MCF 10A (cell line): Measurements from ENCODE around the gene GPR137B. TPM values are rescaled to one million over a fixed set of nuclear protein-coding genes. Genes with fewer than 3 reads are reported as not detected.

ENCODE experiments used
- BruUV-seq: library from RNA; stranded (reverse); fragments of 400-500 nt; replicated peaks from 2 replicates; lab custom pipeline; 2021; lab: Mats Ljungman, UMichigan
- CTCF ChIA-PET: fragments of 300-600 bp; sonication (Branson Sonifier 250); formaldehyde crosslinking; extraction: SDS; loops from one replicate; lab custom pipeline; 2021; ENCODE audit warnings: antibody characterized with exemption, inconsistent platforms; lab: Yijun Ruan, JAX
- POLR2A ChIA-PET: fragments of 300-600, 350-650 bp; sonication (Branson Sonifier 250); formaldehyde crosslinking; extraction: SDS; loops from one replicate; lab custom pipeline; 2020; ENCODE audit warnings: antibody characterized with exemption, inconsistent platforms; lab: Yijun Ruan, JAX
- DNase-seq: peaks from one replicate; pipeline ENCODE4 v3.0.0-alpha.2; 2018; ENCODE audit not compliant: unreplicated experiment
- H3K27ac Mint-ChIP-seq: one replicate; pipeline ENCODE4 v1.8.0; 2022; ENCODE audit warnings: mild to moderate bottlenecking, low read depth, mixed read lengths; ENCODE audit not compliant: unreplicated experiment
- H3K27me3 Mint-ChIP-seq: one replicate; pipeline ENCODE4 v1.8.0; 2022; ENCODE audit warnings: mixed read lengths; ENCODE audit not compliant: insufficient read depth, unreplicated experiment
- H3K36me3 Mint-ChIP-seq: one replicate; pipeline ENCODE4 v1.8.0; 2022; ENCODE audit warnings: mild to moderate bottlenecking, moderate library complexity, mixed read lengths; ENCODE audit not compliant: insufficient read depth, unreplicated experiment
- H3K4me1 Mint-ChIP-seq: one replicate; pipeline ENCODE4 v1.8.0; 2022; ENCODE audit warnings: mixed read lengths; ENCODE audit not compliant: insufficient read depth, unreplicated experiment
- H3K4me3 Mint-ChIP-seq: one replicate; pipeline ENCODE4 v1.8.0; 2022; ENCODE audit warnings: mild to moderate bottlenecking, moderate library complexity, mixed read lengths; ENCODE audit not compliant: unreplicated experiment
- H3K9me3 Mint-ChIP-seq: one replicate; pipeline ENCODE4 v1.8.0; 2022; ENCODE audit warnings: mixed read lengths; ENCODE audit not compliant: unreplicated experiment
- intact Hi-C: fragments of 100-400 bp; cut with micrococcal nuclease; formaldehyde crosslinking; loops from 2 replicates; pipeline ENCODE4 v1.14.1; 2022
- total RNA-seq: library from RNA; stranded (reverse); gene quantifications from 2 replicates; pipeline ENCODE4 v1.2.3, GENCODE V29; 2022
- TF ChIP-seq, protein P1 (sequence below): fragments of 200-600 bp; IDR thresholded peaks from one replicate; pipeline ENCODE4 v1.8.0; 2022; ENCODE audit warnings: antibody characterized with exemption, mild to moderate bottlenecking; ENCODE audit not compliant: unreplicated experiment

GPR137B gene
- total RNA-seq, 1 experiment from 2014 or later, result 8.4 TPM

DNA sequence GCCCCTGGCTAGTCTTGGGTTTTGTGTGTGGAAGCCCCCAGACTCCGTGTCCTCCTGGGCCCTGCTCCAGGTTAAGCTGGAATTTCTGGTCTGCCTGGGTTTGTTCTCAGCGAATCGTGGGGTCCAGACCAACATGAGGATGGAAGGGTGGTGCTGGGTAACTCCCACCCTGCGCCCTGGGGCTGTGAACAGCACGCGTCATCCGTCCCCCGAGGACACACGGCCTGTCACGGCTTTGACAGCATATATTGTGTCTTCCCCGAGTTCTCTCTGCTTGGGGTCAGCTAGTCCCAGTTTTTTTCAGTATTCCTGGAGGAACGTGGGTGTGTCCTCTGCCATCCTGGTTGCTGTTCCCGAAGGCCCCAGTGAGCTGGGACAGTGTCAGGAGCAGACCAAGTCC lies 11.8 kb downstream of the GPR137B start:
- CTCF ChIA-PET, result no interaction called here
- no TSS peak for BruUV-seq

DNA sequence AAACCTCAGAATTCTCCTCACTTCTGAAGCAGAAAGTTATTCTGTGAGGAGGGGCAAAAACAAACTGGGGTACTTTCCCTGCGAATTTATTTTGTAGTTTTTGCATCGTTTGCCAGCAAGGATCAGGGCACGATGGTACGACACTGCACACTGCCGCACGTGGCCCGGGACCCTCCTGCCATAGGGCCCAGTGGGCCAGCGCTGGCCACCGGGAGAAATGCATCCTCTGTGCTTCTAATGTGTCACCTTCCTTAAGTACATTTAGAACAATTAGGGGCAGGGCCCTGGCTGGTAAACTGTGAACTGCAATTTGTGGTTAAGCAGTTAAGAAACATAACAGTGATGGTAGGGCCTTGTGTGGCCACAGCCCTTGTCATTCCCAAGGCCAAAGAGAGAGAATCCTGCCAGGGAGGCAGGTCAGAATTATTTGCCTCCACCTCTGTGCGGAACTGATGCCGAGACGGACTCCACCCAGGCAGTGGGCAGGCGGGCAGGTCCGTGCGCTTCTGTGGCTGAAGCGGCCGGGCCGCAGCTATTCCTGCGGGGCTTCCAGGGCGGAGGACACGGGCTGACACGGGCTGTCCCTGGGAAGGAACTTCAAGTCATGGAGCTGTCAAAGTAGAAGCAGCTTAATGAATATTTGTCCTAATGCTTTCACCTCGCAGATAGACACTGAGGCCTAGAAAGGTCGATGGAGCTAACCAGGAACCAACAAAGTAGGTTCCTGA lies 12.5 kb downstream of the GPR137B start:
- DNase-seq, result no peak
- H3K36me3 Mint-ChIP-seq, result no peaks in the 10 kb centered on the region
- no peaks in the 10 kb centered on the region for H3K9me3 Mint-ChIP-seq
- H3K4me3 Mint-ChIP-seq, result no peak overlapping the region
- H3K27ac Mint-ChIP-seq, result no peak overlapping the region
- peaks cover 4% of the 10 kb centered on the region for H3K4me1 Mint-ChIP-seq
- CTCF ChIA-PET, result interaction anchor here (1.3 to 1.5 kb wide), 2 partner anchors 10 to 336 kb away, joined by 3 read pairs; no protein-coding TSS in a partner anchor
- intact Hi-C loops, result no loop called here
- no TSS peak for BruUV-seq
- POLR2A ChIA-PET, result interaction anchor here (0.8 kb wide), 1 partner anchor 15 kb away, joined by 3 read pairs; no protein-coding TSS in a partner anchor
- H3K27me3 Mint-ChIP-seq, result no peaks in the 10 kb centered on the region
- TF ChIP-seq, protein P1, sequence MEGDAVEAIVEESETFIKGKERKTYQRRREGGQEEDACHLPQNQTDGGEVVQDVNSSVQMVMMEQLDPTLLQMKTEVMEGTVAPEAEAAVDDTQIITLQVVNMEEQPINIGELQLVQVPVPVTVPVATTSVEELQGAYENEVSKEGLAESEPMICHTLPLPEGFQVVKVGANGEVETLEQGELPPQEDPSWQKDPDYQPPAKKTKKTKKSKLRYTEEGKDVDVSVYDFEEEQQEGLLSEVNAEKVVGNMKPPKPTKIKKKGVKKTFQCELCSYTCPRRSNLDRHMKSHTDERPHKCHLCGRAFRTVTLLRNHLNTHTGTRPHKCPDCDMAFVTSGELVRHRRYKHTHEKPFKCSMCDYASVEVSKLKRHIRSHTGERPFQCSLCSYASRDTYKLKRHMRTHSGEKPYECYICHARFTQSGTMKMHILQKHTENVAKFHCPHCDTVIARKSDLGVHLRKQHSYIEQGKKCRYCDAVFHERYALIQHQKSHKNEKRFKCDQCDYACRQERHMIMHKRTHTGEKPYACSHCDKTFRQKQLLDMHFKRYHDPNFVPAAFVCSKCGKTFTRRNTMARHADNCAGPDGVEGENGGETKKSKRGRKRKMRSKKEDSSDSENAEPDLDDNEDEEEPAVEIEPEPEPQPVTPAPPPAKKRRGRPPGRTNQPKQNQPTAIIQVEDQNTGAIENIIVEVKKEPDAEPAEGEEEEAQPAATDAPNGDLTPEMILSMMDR, result no peak

More for the DNA sequence above, 11.8 kb downstream of the GPR137B start:
- POLR2A ChIA-PET, result no interaction called here
- intact Hi-C loops, result no loop called here
- no peaks in the 10 kb centered on the region for H3K36me3 Mint-ChIP-seq
- TF ChIP-seq, protein P1, result no peak
- no peaks in the 10 kb centered on the region for H3K9me3 Mint-ChIP-seq
- peaks cover 9% of the 10 kb centered on the region for H3K4me1 Mint-ChIP-seq
- H3K4me3 Mint-ChIP-seq, result no peak overlapping the region
- H3K27ac Mint-ChIP-seq, result no peak overlapping the region
- H3K27me3 Mint-ChIP-seq, result no peaks in the 10 kb centered on the region
- DNase-seq, result no peak

DNA sequence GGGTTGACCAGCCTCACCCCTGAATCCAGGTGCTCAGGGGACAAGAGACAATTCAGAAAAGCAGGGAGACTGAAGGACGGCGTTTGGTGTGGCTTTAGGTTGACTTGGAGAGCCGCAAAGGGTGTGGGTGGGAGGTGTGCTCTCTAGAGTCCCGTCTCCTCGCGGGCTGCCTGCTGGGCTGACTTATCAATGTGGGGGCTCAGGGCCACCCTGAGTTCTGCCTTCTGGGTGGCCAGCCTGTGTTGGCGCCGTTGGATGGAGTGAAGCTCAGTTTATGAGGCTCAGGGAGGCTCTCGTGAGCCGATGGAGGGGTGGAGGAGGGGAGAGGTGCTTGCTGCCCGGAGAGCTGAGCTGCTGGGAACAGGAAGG lies 13.0 kb downstream of the GPR137B start:
- POLR2A ChIA-PET, result interaction anchor here (0.8 kb wide), 1 partner anchor 16 kb away, joined by 3 read pairs; no protein-coding TSS in a partner anchor
- intact Hi-C loops, result no loop called here

More for the DNA sequence above, 13.0 kb downstream of the GPR137B start:
- Mint-ChIP-seq H3K36me3 (no peaks in the 10 kb centered on the region), H3K27ac (no peak overlapping the region), H3K4me3 (no peak overlapping the region), H3K4me1 (no peaks in the 10 kb centered on the region), H3K9me3 (peaks cover under 1% of the 10 kb centered on the region), H3K27me3 (no peaks in the 10 kb centered on the region)
- no peak for DNase-seq
- TF ChIP-seq, protein P1, result no peak
- BruUV-seq, result no TSS peak
- CTCF ChIA-PET, result interaction anchor here (1.3 to 1.5 kb wide), 2 partner anchors 11 to 335 kb away, joined by 3 read pairs; no protein-coding TSS in a partner anchor
